Measurements from ENCODE around the gene CDS2.

The CDS2 gene

GRCh38 chr20:5212907-5213487, 86.2 kb downstream of the CDS2 start:
- Histone ChIP-seq H3K36me3 (ENCODE audit: control insufficient read depth, insufficient read depth, low read length) (no peaks in the 10 kb centered on the region), H3K4me1 (ENCODE audit: control insufficient read depth, insufficient read depth, low read length) (no peaks in the 10 kb centered on the region), H3K4me3 (ENCODE audit: low read length) (no peak overlapping the region), H3K27me3 (ENCODE audit: control insufficient read depth, insufficient read depth, low read length) (no peaks in the 10 kb centered on the region), H3K9ac (ENCODE audit: low read length) (no peak overlapping the region), H3K27ac (ENCODE audit: low read depth, low read length) (no peak overlapping the region)

GRCh38 chr20:5214826-5215225, 88.0 kb downstream of the CDS2 start:
- Histone ChIP-seq H3K4me1 (ENCODE audit: control insufficient read depth, insufficient read depth, low read length) (no peaks in the 10 kb centered on the region), H3K36me3 (ENCODE audit: control insufficient read depth, insufficient read depth, low read length) (no peaks in the 10 kb centered on the region), H3K9ac (ENCODE audit: low read length) (no peak overlapping the region), H3K27ac (ENCODE audit: low read depth, low read length) (no peak overlapping the region), H3K27me3 (ENCODE audit: control insufficient read depth, insufficient read depth, low read length) (no peaks in the 10 kb centered on the region), H3K4me3 (ENCODE audit: low read length) (no peak overlapping the region)

DNA sequence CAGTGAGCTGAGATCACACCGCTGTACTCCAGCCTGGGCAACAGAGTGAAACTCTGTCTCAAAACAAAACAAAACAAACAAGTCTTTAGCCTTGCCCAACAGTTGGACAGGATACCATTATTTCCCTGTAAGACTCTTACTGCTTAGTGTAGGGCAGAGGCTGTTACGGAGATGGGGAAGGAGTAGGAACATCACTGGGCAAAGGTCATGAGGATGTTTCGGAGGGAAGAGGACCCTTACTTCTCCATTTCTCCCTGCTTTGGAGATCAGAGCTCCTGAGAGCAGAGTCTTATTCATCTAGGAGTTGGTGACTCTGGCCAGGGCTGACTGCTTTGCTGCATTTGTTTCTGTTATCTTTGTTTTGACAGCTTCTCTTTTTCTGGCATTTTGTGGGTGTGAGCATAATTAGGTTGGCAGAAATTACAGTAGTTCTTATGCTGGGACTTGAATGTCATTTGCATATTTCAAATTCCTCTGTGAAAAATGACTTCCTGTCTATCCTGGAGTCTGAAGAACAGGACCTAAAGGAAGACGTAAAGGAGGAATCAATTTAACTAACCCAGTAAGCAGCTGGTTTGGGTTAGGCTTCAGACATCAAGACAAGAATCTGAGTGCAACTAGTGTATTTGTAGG, 89.0 kb downstream of the CDS2 start:
- Histone ChIP-seq H3K9ac (ENCODE audit: low read length) (no peak overlapping the region), H3K4me1 (ENCODE audit: control insufficient read depth, insufficient read depth, low read length) (no peaks in the 10 kb centered on the region), H3K4me3 (ENCODE audit: low read length) (no peak overlapping the region), H3K27ac (ENCODE audit: low read depth, low read length) (no peak overlapping the region), H3K27me3 (ENCODE audit: control insufficient read depth, insufficient read depth, low read length) (no peaks in the 10 kb centered on the region), H3K36me3 (ENCODE audit: control insufficient read depth, insufficient read depth, low read length) (no peaks in the 10 kb centered on the region)

DNA sequence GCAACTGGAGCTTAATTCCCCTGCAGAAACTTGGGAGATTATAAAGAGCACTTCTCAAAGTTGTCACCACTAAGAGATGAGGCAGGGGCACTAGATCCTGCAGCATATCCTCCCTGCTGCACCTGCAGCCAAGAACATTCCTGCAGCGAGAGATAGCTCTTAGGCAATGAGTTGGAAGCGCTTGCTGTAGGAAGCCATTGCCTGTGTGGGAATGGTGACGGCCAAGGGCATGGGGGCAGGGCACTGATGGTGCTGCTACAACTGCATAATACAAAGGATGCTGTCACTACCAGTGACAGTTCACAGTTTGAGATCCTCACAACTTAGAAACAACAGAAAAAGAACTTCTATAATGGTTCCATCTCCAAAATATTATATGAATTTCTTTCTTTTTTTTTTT, 89.9 kb downstream of the CDS2 start:
- H3K4me3 ChIP-seq (ENCODE audit: low read length) = no peak overlapping the region
- H3K27ac ChIP-seq (ENCODE audit: low read depth, low read length) = no peak overlapping the region
- H3K4me1 ChIP-seq (ENCODE audit: control insufficient read depth, insufficient read depth, low read length) = no peaks in the 10 kb centered on the region
- H3K9ac ChIP-seq (ENCODE audit: low read length) = no peak overlapping the region
- no peaks in the 10 kb centered on the region for H3K36me3 ChIP-seq (ENCODE audit: control insufficient read depth, insufficient read depth, low read length)
- H3K27me3 ChIP-seq (ENCODE audit: control insufficient read depth, insufficient read depth, low read length) = no peaks in the 10 kb centered on the region

DNA sequence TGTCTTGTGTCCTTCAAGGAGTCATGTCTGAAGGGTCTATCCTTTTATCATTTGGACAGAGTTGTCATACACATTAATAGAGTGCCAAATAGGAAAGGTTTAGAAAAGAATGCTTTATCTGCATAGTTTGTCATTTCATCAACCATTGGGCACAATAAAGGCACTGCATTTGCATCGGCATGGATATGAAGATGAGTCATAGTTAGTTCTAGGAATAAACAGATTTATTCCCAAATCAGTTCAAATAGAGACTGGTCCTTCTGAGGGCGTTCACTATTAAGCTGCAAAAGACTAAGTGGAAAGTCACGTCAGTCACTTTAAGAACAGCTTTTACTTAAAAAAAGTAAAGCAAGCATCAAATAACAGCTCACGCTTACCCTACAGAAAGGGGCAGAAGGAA, 90.8 kb downstream of the CDS2 start:
- no peak overlapping the region for H3K9ac ChIP-seq (ENCODE audit: low read length)
- no peaks in the 10 kb centered on the region for H3K27me3 ChIP-seq (ENCODE audit: control insufficient read depth, insufficient read depth, low read length)
- no peaks in the 10 kb centered on the region for H3K36me3 ChIP-seq (ENCODE audit: control insufficient read depth, insufficient read depth, low read length)
- no peak overlapping the region for H3K4me3 ChIP-seq (ENCODE audit: low read length)
- H3K4me1 ChIP-seq (ENCODE audit: control insufficient read depth, insufficient read depth, low read length) = no peaks in the 10 kb centered on the region
- no peak overlapping the region for H3K27ac ChIP-seq (ENCODE audit: low read depth, low read length)

DNA sequence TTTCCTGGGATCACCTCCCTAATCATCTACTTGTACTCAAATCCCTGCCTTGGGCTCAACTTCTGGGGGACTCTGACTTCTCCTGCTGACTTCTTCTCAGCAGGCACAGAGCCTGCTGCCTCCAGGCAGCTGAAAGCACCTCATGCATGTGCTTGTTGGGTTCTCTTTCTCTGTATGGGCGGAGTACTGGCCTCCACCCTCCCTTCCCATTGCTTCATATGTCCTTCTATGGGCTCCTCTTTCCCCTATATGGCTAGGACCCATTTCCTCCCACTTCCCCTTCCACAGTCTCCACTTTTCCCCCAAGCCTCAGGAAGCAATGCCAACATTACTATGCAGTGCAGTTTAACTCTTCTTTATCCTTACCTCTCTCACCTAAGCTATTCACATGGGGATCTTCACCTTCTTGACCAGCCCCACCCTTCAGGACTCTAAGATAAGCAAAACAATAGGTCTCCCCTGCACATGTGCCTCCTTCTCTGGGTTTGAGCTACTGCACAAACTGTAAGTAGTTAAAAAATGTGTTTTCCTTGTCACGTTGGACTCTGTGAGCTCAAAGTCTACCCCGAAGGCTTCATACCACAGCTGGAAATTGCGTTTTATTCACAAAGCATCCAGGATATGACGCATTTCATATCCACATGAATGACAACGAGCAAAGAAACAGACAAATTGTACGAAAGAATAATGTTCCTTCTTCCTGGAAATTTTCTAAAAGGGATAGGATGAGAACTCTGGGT, 93.7 kb downstream of the CDS2 start:
- no peak overlapping the region for H3K9ac ChIP-seq (ENCODE audit: low read length)

DNA sequence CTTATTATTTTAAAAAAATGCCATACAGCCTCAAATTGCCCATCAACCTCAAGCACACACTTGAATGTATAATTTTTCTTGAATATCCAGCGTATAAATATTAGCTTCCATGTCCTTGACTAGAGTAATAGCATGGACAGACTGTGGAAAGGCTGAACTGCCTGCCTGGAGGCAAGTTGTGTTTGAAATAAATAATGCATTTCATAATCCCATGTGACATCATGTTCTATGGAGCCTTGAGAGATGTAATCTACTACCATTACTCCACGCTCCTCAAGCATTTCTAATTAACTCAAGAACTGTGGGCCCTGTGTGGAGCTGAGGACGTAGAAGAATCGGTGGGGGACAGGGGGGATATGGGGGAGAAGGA, 94.2 kb downstream of the CDS2 start:
- Histone ChIP-seq H3K4me1 (ENCODE audit: control insufficient read depth, insufficient read depth, low read length) (no peaks in the 10 kb centered on the region), H3K9ac (ENCODE audit: low read length) (no peak overlapping the region), H3K4me3 (ENCODE audit: low read length) (no peak overlapping the region), H3K36me3 (ENCODE audit: control insufficient read depth, insufficient read depth, low read length) (no peaks in the 10 kb centered on the region), H3K27ac (ENCODE audit: low read depth, low read length) (no peak overlapping the region), H3K27me3 (ENCODE audit: control insufficient read depth, insufficient read depth, low read length) (no peaks in the 10 kb centered on the region)

More for the DNA sequence above, 93.7 kb downstream of the CDS2 start:
- no peaks in the 10 kb centered on the region for H3K27me3 ChIP-seq (ENCODE audit: control insufficient read depth, insufficient read depth, low read length)
- no peaks in the 10 kb centered on the region for H3K36me3 ChIP-seq (ENCODE audit: control insufficient read depth, insufficient read depth, low read length)
- no peaks in the 10 kb centered on the region for H3K4me1 ChIP-seq (ENCODE audit: control insufficient read depth, insufficient read depth, low read length)
- H3K4me3 ChIP-seq (ENCODE audit: low read length) = no peak overlapping the region
- H3K27ac ChIP-seq (ENCODE audit: low read depth, low read length) = no peak overlapping the region

GRCh38 chr20:5222919-5223634, 96.3 kb downstream of the CDS2 start:
- H3K4me1 ChIP-seq (ENCODE audit: control insufficient read depth, insufficient read depth, low read length) = no peaks in the 10 kb centered on the region
- no peak overlapping the region for H3K9ac ChIP-seq (ENCODE audit: low read length)
- H3K36me3 ChIP-seq (ENCODE audit: control insufficient read depth, insufficient read depth, low read length) = no peaks in the 10 kb centered on the region
- H3K27ac ChIP-seq (ENCODE audit: low read depth, low read length) = no peak overlapping the region
- H3K4me3 ChIP-seq (ENCODE audit: low read length) = no peak overlapping the region
- no peaks in the 10 kb centered on the region for H3K27me3 ChIP-seq (ENCODE audit: control insufficient read depth, insufficient read depth, low read length)

GRCh38 chr20:5230544-5230943, 103.7 kb downstream of the CDS2 start:
- Histone ChIP-seq H3K27ac (ENCODE audit: low read depth, low read length) (no peak overlapping the region), H3K4me1 (ENCODE audit: control insufficient read depth, insufficient read depth, low read length) (no peaks in the 10 kb centered on the region), H3K36me3 (ENCODE audit: control insufficient read depth, insufficient read depth, low read length) (no peaks in the 10 kb centered on the region), H3K9ac (ENCODE audit: low read length) (no peak overlapping the region), H3K4me3 (ENCODE audit: low read length) (no peak overlapping the region), H3K27me3 (ENCODE audit: control insufficient read depth, insufficient read depth, low read length) (no peaks in the 10 kb centered on the region)

GRCh38 chr20:5234158-5234557, 107.3 kb downstream of the CDS2 start:
- H3K4me1 ChIP-seq (ENCODE audit: control insufficient read depth, insufficient read depth, low read length) = no peaks in the 10 kb centered on the region
- H3K9ac ChIP-seq (ENCODE audit: low read length) = no peak overlapping the region
- H3K27me3 ChIP-seq (ENCODE audit: control insufficient read depth, insufficient read depth, low read length) = no peaks in the 10 kb centered on the region
- H3K36me3 ChIP-seq (ENCODE audit: control insufficient read depth, insufficient read depth, low read length) = no peaks in the 10 kb centered on the region
- no peak overlapping the region for H3K4me3 ChIP-seq (ENCODE audit: low read length)
- H3K27ac ChIP-seq (ENCODE audit: low read depth, low read length) = no peak overlapping the region

DNA sequence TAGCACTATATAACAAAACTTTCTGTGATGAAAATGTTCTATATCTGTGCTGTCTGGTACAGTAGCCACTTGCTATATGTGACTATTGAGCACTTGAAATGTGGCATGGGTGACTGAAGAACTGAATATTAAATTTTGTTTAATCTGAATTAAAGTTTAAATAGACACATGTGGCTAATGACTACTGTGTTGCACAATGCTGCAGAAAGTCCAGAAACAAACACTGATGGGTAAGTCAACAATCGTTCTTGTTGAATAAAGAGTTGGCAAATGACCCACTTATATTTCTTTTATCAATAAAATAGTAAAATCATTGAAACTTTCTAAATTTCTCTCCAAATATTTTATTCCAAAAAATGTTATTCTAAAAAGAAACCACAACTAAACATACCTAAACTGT, 108.2 kb downstream of the CDS2 start:
- H3K27ac ChIP-seq (ENCODE audit: low read depth, low read length) = no peak overlapping the region
- no peaks in the 10 kb centered on the region for H3K4me1 ChIP-seq (ENCODE audit: control insufficient read depth, insufficient read depth, low read length)

More for the DNA sequence above, 108.2 kb downstream of the CDS2 start:
- H3K36me3 ChIP-seq (ENCODE audit: control insufficient read depth, insufficient read depth, low read length) = no peaks in the 10 kb centered on the region
- no peaks in the 10 kb centered on the region for H3K27me3 ChIP-seq (ENCODE audit: control insufficient read depth, insufficient read depth, low read length)
- no peak overlapping the region for H3K4me3 ChIP-seq (ENCODE audit: low read length)
- no peak overlapping the region for H3K9ac ChIP-seq (ENCODE audit: low read length)
